Ishikawa (cell line): Measurements from ENCODE around the gene SH3RF3.

Experiments
- CEBPB ChIP-seq: IDR thresholded peaks from 2 replicates; pipeline ENCODE4 v1.6.1; 2012
- CREB1 ChIP-seq: IDR thresholded peaks from 2 replicates; pipeline ENCODE4 v1.6.1; 2012; ENCODE audit warnings: low read depth
- EGR1 ChIP-seq: IDR thresholded peaks from 2 replicates; pipeline ENCODE4 v1.6.1; 2012
- EP300 ChIP-seq: IDR thresholded peaks from 2 replicates; pipeline ENCODE4 v1.6.1; 2012; ENCODE audit warnings: borderline replicate concordance
- FOXM1 ChIP-seq: IDR thresholded peaks from 2 replicates; pipeline ENCODE4 v1.6.1; 2012; ENCODE audit warnings: low read depth, borderline replicate concordance
- NFIC ChIP-seq: IDR thresholded peaks from 2 replicates; pipeline ENCODE4 v1.6.1; 2012
- RAD21 ChIP-seq: IDR thresholded peaks from 2 replicates; pipeline ENCODE4 v1.6.1; 2012; ENCODE audit warnings: low read depth
- TAF1 ChIP-seq: IDR thresholded peaks from 2 replicates; pipeline ENCODE4 v1.6.1; 2012; ENCODE audit warnings: low read depth, mild to moderate bottlenecking
- TCF12 ChIP-seq: IDR thresholded peaks from 2 replicates; pipeline ENCODE4 v1.6.1; 2012; ENCODE audit warnings: low read depth
- TEAD4 ChIP-seq: IDR thresholded peaks from 2 replicates; pipeline ENCODE4 v1.6.1; 2012
- YY1 ChIP-seq: IDR thresholded peaks from 2 replicates; pipeline ENCODE4 v1.6.1; 2012; ENCODE audit warnings: low read depth
- ZBTB7A ChIP-seq: IDR thresholded peaks from 2 replicates; pipeline ENCODE4 v1.6.1; 2012; ENCODE audit warnings: low read depth
- TF ChIP-seq, protein P1 (sequence below): IDR thresholded peaks from 2 replicates; pipeline ENCODE4 v1.6.1; 2012; ENCODE audit warnings: low read depth, mild to moderate bottlenecking
- TF ChIP-seq, protein P2 (sequence below): IDR thresholded peaks from 2 replicates; pipeline ENCODE4 v1.6.1; 2012
- TF ChIP-seq, protein P3 (sequence below): IDR thresholded peaks from 2 replicates; pipeline ENCODE4 v1.6.1; 2012

Gene SH3RF3

GRCh38 chr2:109151519-109151918, 22.5 kb downstream of the SH3RF3 start:
- TF ChIP-seq TCF12 = no peak
- TF ChIP-seq, protein P1, sequence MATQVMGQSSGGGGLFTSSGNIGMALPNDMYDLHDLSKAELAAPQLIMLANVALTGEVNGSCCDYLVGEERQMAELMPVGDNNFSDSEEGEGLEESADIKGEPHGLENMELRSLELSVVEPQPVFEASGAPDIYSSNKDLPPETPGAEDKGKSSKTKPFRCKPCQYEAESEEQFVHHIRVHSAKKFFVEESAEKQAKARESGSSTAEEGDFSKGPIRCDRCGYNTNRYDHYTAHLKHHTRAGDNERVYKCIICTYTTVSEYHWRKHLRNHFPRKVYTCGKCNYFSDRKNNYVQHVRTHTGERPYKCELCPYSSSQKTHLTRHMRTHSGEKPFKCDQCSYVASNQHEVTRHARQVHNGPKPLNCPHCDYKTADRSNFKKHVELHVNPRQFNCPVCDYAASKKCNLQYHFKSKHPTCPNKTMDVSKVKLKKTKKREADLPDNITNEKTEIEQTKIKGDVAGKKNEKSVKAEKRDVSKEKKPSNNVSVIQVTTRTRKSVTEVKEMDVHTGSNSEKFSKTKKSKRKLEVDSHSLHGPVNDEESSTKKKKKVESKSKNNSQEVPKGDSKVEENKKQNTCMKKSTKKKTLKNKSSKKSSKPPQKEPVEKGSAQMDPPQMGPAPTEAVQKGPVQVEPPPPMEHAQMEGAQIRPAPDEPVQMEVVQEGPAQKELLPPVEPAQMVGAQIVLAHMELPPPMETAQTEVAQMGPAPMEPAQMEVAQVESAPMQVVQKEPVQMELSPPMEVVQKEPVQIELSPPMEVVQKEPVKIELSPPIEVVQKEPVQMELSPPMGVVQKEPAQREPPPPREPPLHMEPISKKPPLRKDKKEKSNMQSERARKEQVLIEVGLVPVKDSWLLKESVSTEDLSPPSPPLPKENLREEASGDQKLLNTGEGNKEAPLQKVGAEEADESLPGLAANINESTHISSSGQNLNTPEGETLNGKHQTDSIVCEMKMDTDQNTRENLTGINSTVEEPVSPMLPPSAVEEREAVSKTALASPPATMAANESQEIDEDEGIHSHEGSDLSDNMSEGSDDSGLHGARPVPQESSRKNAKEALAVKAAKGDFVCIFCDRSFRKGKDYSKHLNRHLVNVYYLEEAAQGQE = no peak
- no peak for TF ChIP-seq EP300
- no peak for TF ChIP-seq CREB1
- TF ChIP-seq NFIC = no peak
- TF ChIP-seq TAF1 = no peak
- TF ChIP-seq YY1 = no peak
- TF ChIP-seq, protein P2, sequence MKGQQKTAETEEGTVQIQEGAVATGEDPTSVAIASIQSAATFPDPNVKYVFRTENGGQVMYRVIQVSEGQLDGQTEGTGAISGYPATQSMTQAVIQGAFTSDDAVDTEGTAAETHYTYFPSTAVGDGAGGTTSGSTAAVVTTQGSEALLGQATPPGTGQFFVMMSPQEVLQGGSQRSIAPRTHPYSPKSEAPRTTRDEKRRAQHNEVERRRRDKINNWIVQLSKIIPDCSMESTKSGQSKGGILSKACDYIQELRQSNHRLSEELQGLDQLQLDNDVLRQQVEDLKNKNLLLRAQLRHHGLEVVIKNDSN = no peak
- TF ChIP-seq FOXM1 = no peak
- TF ChIP-seq, protein P3, sequence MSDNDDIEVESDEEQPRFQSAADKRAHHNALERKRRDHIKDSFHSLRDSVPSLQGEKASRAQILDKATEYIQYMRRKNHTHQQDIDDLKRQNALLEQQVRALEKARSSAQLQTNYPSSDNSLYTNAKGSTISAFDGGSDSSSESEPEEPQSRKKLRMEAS = no peak
- TF ChIP-seq CEBPB = no peak
- TF ChIP-seq EGR1 = no peak
- no peak for TF ChIP-seq RAD21

DNA sequence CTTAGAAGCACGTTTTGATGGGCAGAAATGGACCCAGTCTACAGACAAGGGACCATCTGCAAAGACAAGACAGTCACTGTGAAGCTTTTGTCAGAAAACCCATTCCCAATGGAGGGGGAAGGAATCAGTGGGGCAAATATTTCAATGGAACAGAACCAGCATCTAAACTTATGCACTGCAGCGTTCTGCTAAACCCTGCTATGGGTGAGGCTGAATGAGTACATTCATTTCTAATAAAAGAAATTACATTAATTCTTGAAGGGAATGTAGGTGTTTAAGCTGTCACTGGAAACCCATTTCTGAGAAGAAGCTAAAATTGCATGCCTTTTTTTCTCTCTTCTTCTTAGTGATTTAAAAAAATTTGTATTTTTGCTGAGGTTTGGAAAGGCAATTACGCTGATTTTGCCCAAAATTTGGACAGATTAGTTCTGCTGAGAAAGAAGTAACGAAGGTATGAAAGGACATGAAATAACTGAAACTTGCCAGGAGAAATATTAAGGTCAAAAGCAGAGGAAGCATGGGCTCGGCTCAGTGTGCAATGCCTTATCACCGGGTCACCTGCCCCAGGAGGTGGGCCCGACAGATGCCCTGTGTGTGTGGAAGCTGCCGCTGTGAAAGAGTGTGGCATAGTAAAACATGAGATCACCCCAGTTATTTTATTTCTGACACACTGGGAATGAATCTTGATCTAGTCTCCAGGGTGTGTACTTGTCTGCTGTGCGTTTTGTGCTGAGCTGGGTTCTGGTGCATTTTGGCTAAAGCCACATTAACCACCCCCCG, 24.2 kb downstream of the SH3RF3 start:
- TF ChIP-seq NFIC (no peak), TEAD4 (no peak)

DNA sequence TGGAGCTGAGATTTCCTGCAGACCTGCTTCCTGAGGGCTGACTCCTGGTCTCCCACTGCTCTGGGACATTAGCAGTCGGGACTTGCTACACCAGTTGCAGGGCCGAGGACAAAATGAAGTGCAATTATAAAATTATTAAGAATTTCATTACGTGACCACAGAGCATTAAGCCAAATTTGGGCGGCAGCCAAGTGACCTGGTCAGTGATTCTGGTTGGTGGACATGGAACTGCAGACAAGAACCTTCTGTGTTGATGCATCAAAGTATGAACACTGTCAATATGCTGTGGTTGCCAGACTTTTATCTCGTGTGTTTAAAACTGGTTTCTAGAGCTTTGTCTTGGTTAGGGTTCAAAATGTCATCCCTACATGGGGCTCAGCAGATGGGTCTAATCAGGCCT, 24.8 kb downstream of the SH3RF3 start:
- no peak for TF ChIP-seq YY1
- TF ChIP-seq, protein P3 = no peak
- TF ChIP-seq, protein P1 = no peak
- TF ChIP-seq EP300 = no peak
- no peak for TF ChIP-seq RAD21
- TF ChIP-seq TCF12 = no peak
- TF ChIP-seq ZBTB7A = no peak
- no peak for TF ChIP-seq TAF1
- TF ChIP-seq NFIC = no peak
- TF ChIP-seq CREB1 = no peak
- TF ChIP-seq EGR1 = no peak

GRCh38 chr2:109154226-109154625, 25.2 kb downstream of the SH3RF3 start:
- TF ChIP-seq TCF12 = no peak
- no peak for TF ChIP-seq YY1
- no peak for TF ChIP-seq NFIC
- TF ChIP-seq ZBTB7A = no peak
- TF ChIP-seq CEBPB = no peak
- TF ChIP-seq, protein P2 = no peak
- TF ChIP-seq FOXM1 = no peak
- TF ChIP-seq RAD21 = no peak
- TF ChIP-seq TAF1 = no peak
- no peak for TF ChIP-seq TEAD4
- TF ChIP-seq, protein P3 = no peak
- TF ChIP-seq EGR1 = no peak
- TF ChIP-seq, protein P1 = no peak
- no peak for TF ChIP-seq CREB1
- no peak for TF ChIP-seq EP300
